Gastrocnemius medialis (tissue), 4 donors: Measurements from ENCODE around the gene SGCD.

Source experiments
- CTCF ChIP-seq, 5 experiments: fragments of 450-650 bp in 3 of 5; fragments of 200-600 bp in 2 of 5; sonication (generic) in 2 of 5; IDR thresholded peaks in 4 of 5; conservative IDR thresholded peaks in 1 of 5; 1 replicate in 4 of 5; 2 replicates in 1 of 5; pipeline ENCODE4 v1.5.1; 2016 to 2019; ENCODE audit warnings: antibody characterized with exemption in 5 of 5, mild to moderate bottlenecking in 3 of 5, moderate library complexity in 3 of 5
- POLR2A ChIP-seq, 2 donors: fragments of 450-650 bp; IDR thresholded peaks; one replicate each; pipeline ENCODE4 v1.6.1; 2017; ENCODE audit warnings: antibody characterized with exemption in 2 of 2, mild to moderate bottlenecking in 2 of 2, moderate library complexity in 2 of 2

GRCh38 chr5:156675395-156675794 is 348.4 kb downstream of the SGCD start:
- TF ChIP-seq CTCF (IDR thresholded peaks at IDR 0.05 in 4 of 5, conservative IDR thresholded peaks at IDR 0.05 in 1 of 5) (no peak), POLR2A (IDR thresholded peaks at IDR 0.05) (no peak)
